Tibial nerve (tissue), 4 donors: ENCODE results near the gene EYA4. TPM values are rescaled to one million over a fixed set of nuclear protein-coding genes. Genes with fewer than 3 reads are reported as not detected.

Source experiments
- DNase-seq, 2 donors: peaks; one replicate each; pipeline ENCODE4 v3.0.0-alpha.2; 2019; ENCODE audit warnings: low spot score in 2 of 2
- H3K27ac ChIP-seq, 4 donors: fragments of 200-600 bp; sonication (generic) in 3 of 4; one replicate each; pipeline ENCODE4 v1.5.1; 2017 to 2019; ENCODE audit warnings: mild to moderate bottlenecking in 1 of 4
- H3K27me3 ChIP-seq, 2 donors: fragments of 200-600 bp; sonication (generic) in 1 of 2; one replicate each; pipeline versions ENCODE4 v1.5.1 to v1.6.0; 2017 to 2019
- H3K36me3 ChIP-seq, 3 donors: fragments of 200-600 bp; sonication (generic); one replicate each; pipeline ENCODE4 v1.5.1; 2018 to 2019
- H3K4me1 ChIP-seq, 4 donors: fragments of 200-600 bp; sonication (generic) in 3 of 4; one replicate each; pipeline ENCODE4 v1.5.1; 2017 to 2019
- H3K4me3 ChIP-seq, 4 donors: fragments of 200-600 bp; sonication (generic) in 3 of 4; one replicate each; pipeline ENCODE4 v1.5.1; 2017 to 2019; ENCODE audit warnings: mild to moderate bottlenecking in 1 of 4, moderate library complexity in 1 of 4
- H3K9me3 ChIP-seq, 4 donors: fragments of 200-600 bp; sonication (generic) in 3 of 4; one replicate each; pipeline ENCODE4 v1.5.1; 2017 to 2019
- EP300 ChIP-seq, 2 donors: sonication (generic); formaldehyde crosslinking; IDR thresholded peaks; one replicate each; pipeline ENCODE4 v1.6.1; 2017; ENCODE audit warnings: antibody characterized with exemption in 2 of 2, mild to moderate bottlenecking in 1 of 2
- POLR2A ChIP-seq, 2 donors: fragments of 450-650 bp; IDR thresholded peaks; one replicate each; pipeline ENCODE4 v1.6.1; 2017; ENCODE audit warnings: antibody characterized with exemption in 2 of 2, mild to moderate bottlenecking in 2 of 2, moderate library complexity in 2 of 2
- WGBS, 2 donors: methylation state at CpG; one replicate each; pipeline ENCODE4 v1.1.5; 2018; 5-methylcytosine and 5-hydroxymethylcytosine counted together
- total RNA-seq, 4 donors: library from RNA; depleted of rRNA; stranded (reverse); fragments of >200 nt; gene quantifications; one replicate each; pipeline ENCODE4 v1.1.0, GENCODE V29; 2016
- TF ChIP-seq, protein P1 (sequence below), 5 experiments: fragments of 200-600 bp in 3 of 5; fragments of 450-650 bp in 2 of 5; sonication (generic) in 3 of 5; IDR thresholded peaks; one replicate each; pipeline ENCODE4 v1.5.1; 2016 to 2019; ENCODE audit warnings: antibody characterized with exemption in 5 of 5, mild to moderate bottlenecking in 3 of 5, moderate library complexity in 2 of 5

The EYA4 gene
- total RNA-seq, 4 donors from 2014 or later = 1.1 to 6.0 (median 1.8) TPM

DNA sequence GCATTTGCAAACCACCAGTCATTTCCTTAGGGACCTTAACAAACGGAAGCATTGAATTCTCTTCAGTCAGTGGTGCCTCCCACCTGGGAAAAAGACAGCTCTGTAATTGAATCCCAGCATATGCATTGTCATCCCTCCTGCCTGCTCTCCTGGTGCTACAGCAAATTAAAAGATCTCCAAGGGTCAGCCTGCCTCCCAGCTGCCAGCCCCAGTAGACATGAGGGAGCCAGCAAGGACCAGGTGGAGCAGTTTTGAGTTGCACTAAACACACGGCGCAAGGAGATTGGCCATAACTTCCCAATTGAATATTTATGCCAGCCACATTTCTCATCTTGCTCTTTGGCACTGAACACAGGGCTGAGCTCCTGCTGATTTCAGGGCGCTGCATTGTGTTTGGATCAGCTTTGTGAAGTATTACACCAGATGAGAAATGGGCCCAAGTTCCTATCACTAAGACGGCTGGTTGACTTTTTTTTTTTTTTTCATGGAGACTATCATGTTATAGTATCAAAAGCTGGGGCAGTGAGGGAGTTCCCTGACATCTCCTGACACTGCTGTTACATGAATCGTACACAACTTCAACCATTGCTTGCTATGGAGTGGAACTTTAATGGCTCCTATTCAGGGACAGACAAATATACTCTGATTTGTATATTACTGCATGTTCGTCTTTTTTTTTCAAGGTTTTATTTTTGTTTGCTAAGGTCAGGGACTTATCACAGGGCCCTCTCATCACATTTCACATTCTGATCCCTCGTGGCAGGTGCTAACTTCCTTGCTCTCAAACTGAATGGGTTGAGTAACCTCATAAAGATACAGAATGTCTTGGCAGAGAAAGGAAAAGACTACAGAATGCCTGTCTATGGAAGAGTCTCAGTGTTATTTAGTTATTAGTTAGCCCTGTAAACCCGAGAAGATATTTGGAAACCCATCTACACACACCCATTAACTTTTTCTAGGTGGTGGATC lies 191.1 kb downstream of the EYA4 start:
- TF ChIP-seq POLR2A (IDR thresholded peaks at IDR 0.05) = no peak
- TF ChIP-seq, protein P1, sequence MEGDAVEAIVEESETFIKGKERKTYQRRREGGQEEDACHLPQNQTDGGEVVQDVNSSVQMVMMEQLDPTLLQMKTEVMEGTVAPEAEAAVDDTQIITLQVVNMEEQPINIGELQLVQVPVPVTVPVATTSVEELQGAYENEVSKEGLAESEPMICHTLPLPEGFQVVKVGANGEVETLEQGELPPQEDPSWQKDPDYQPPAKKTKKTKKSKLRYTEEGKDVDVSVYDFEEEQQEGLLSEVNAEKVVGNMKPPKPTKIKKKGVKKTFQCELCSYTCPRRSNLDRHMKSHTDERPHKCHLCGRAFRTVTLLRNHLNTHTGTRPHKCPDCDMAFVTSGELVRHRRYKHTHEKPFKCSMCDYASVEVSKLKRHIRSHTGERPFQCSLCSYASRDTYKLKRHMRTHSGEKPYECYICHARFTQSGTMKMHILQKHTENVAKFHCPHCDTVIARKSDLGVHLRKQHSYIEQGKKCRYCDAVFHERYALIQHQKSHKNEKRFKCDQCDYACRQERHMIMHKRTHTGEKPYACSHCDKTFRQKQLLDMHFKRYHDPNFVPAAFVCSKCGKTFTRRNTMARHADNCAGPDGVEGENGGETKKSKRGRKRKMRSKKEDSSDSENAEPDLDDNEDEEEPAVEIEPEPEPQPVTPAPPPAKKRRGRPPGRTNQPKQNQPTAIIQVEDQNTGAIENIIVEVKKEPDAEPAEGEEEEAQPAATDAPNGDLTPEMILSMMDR (IDR thresholded peaks at IDR 0.05) = no peak
- TF ChIP-seq EP300 (IDR thresholded peaks at IDR 0.05) = no peak
- Histone ChIP-seq H3K9me3 (no peaks in the 10 kb centered on the region), H3K4me1 (no peaks in the 10 kb centered on the region), H3K27ac (no peak overlapping the region), H3K27me3 (no peaks in the 10 kb centered on the region), H3K4me3 (no peak overlapping the region), H3K36me3 (no peaks in the 10 kb centered on the region)
- WGBS, 2 donors = 66% methylated on average over 9 of the region's 9 CpGs
- DNase-seq = no peak

DNA sequence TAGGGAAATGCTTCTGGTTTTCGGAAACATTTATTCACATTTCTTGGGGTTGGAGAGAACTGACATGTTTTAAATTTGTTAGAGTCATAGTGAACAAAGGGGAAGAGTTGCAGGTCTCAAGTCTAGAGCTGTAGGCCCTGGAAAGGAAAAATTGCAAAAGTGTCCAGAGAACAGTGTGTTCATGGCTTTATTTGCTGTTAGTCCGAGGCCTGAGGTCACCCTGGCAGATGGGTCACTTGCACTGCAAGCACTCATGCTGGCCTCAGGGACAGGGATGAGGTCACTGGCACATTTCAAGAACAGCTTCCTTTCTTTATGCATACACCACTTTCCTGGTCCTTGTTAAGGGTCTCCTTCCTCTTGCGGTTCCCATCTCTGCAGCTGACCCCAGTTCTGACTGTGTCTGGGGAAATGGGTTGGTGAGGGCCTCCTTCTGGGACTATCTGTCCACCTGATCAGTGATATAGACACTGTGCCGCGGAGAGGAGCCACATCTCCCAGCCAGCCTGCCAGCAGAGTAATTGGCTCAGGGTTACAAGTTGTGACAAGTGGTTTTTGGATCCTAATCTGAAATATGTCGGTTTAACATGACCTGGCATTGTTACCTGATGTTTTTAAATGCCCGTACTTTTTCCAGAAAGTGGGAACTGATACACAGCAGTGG lies 194.0 kb downstream of the EYA4 start:
- Histone ChIP-seq H3K36me3 (no peaks in the 10 kb centered on the region), H3K27me3 (no peaks in the 10 kb centered on the region), H3K27ac (no peak overlapping the region), H3K4me1 (no peaks in the 10 kb centered on the region), H3K9me3 (no peaks in the 10 kb centered on the region), H3K4me3 (no peak overlapping the region)
- TF ChIP-seq POLR2A (IDR thresholded peaks at IDR 0.05) (no peak), EP300 (IDR thresholded peaks at IDR 0.05) (no peak)
- TF ChIP-seq, protein P1 (IDR thresholded peaks at IDR 0.05) = no peak
- 76 to 80% methylated on average over 7 of the region's 7 CpGs for WGBS, 2 donors
- no peak for DNase-seq

DNA sequence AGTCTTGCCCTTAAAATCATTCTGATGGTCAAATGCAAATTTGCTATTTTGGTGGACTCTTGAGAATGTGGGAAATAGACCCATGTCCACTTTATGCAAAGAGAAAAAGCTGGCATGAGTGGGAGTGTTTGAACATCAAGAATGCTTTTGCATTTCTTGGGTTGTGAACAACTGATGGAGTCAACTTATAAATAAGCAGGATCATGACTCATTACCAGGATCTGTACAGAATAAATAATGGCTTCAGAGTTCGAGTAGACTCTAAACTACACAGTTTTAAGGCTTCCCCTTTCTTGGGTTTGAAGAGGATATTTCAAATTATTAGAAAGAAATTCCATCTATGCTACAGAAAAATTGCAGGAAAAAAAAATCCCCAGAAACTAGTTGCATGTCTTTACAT lies 195.5 kb downstream of the EYA4 start:
- Histone ChIP-seq H3K4me3 (no peak overlapping the region), H3K27me3 (no peaks in the 10 kb centered on the region), H3K36me3 (no peaks in the 10 kb centered on the region), H3K27ac (no peak overlapping the region), H3K9me3 (no peaks in the 10 kb centered on the region), H3K4me1 (no peaks in the 10 kb centered on the region)
- TF ChIP-seq EP300 (IDR thresholded peaks at IDR 0.05) = no peak
- WGBS, 2 donors = 20 to 35% methylated on average over 1 of the region's 1 CpG
- DNase-seq = no peak

DNA sequence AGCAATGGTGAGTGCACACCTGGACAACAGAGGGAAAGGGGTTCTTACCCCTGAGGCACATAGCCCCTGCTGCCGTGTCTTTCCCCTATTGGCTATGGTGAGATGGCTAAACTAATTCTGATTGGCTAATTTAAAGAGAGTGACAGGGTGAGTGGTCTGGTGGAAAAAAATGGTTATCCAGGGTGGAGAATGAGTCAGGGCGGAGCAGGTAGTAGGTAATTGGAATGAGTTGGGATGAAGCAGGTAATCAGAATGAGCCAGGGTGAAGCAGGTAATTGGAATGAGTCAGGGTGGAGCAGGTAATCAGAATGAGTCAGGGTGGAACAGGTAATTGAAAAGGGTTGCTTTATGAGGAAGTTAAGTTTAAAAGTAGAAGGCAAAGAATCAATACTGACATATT lies 200.3 kb downstream of the EYA4 start:
- no peak overlapping the region for H3K27ac ChIP-seq
- TF ChIP-seq, protein P1 (IDR thresholded peaks at IDR 0.05) = no peak
- TF ChIP-seq EP300 (IDR thresholded peaks at IDR 0.05) = no peak
- no peak for TF ChIP-seq POLR2A (IDR thresholded peaks at IDR 0.05)
- no peaks in the 10 kb centered on the region for H3K4me1 ChIP-seq
- no peaks in the 10 kb centered on the region for H3K27me3 ChIP-seq
- H3K36me3 ChIP-seq = no peaks in the 10 kb centered on the region
- H3K4me3 ChIP-seq = no peak overlapping the region
- H3K9me3 ChIP-seq = no peaks in the 10 kb centered on the region
- WGBS, 2 donors = 87 to 96% methylated on average over 2 of the region's 2 CpGs
- no peak for DNase-seq

DNA sequence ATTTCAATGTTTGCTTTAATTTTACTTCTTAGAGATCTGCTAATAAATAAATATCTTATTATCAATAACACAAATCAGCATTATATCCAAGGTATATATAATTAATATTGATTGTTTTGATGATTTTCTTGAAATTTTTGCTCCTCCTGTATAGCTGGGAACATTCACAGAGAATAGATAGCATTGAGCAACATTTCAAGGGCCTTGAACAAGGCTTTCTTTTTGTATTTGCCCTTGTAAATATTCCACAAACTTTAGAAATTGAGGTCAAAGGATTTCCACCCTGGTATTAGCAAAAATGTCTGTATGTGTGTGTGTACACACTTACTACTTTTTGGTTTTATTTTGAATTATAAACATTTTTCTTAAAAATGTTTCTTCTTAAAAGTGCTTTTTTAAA lies 205.6 kb downstream of the EYA4 start:
- TF ChIP-seq EP300 (IDR thresholded peaks at IDR 0.05) (no peak), POLR2A (IDR thresholded peaks at IDR 0.05) (no peak)
- TF ChIP-seq, protein P1 (IDR thresholded peaks at IDR 0.05) = no peak
- Histone ChIP-seq H3K27ac (no peak overlapping the region), H3K4me3 (no peak overlapping the region), H3K27me3 (no peaks in the 10 kb centered on the region), H3K4me1 (no peaks in the 10 kb centered on the region), H3K36me3 (no peaks in the 10 kb centered on the region), H3K9me3 (no peaks in the 10 kb centered on the region)
- no peak for DNase-seq
